Measurements from ENCODE around the gene PEX10. TPM values are rescaled to one million over a fixed set of nuclear protein-coding genes. Genes with fewer than 3 reads are reported as not detected.

The PEX10 gene
- total and polyA plus RNA-seq, 2 of the 8 experiments (the other 6 are each of a cell fraction or from before 2014, with no cell fraction given), result 24.3 to 26.9 TPM

- no peak overlapping the region for H4K5ac ChIP-seq (ENCODE audit: insufficient read length, low read depth, low read length)
- no peak overlapping the region for H3K27ac ChIP-seq (ENCODE audit: low read depth, low read length)
- H2AFZ ChIP-seq (ENCODE audit: low read length), result no peak overlapping the region
- H3K23ac ChIP-seq (ENCODE audit: insufficient read length), result no peak overlapping the region
- H2AK5ac ChIP-seq (ENCODE audit: low read depth, low read length), result no peak overlapping the region
- peaks cover 0 to 4% (median 0%) of the 10 kb centered on the region in 4 experiments; a peak in 1 of 8 replicates for H3K36me3 ChIP-seq (ENCODE audit: control insufficient read depth in 2 of 4, insufficient read depth in 4 of 4, low read length in 3 of 4)
- ChIA-PET CTCF (ENCODE audit: partially characterized antibody) (interaction anchor here (0.9 to 4.0 kb wide), 4 partner anchors 7 to 248 kb away, joined by 3 to 19 read pairs (median 5); no protein-coding TSS in a partner anchor), POLR2A (ENCODE audit: partially characterized antibody) (interaction anchor here (0.6 to 1.9 kb wide), 3 partner anchors 8 to 11 kb away, joined by 3 to 6 read pairs (median 4); no protein-coding TSS in a partner anchor)
- H3K79me1 ChIP-seq (ENCODE audit: low read depth, low read length), result peaks cover 2% of the 10 kb centered on the region
- no peak overlapping the region for H3K9ac ChIP-seq (replicated peaks in 1 of 4; ENCODE audit: extremely low read depth in 1 of 4, low read depth in 3 of 4, low read length in 3 of 4)
- H3K27me3 ChIP-seq (replicated peaks in 1 of 4; ENCODE audit: control insufficient read depth in 3 of 4, extremely low read depth in 1 of 4, insufficient read depth in 3 of 4, low read length in 3 of 4), result no peaks in the 10 kb centered on the region
- no peak overlapping the region for H4K91ac ChIP-seq (replicated peaks; ENCODE audit: insufficient read length, low read length)
- peaks cover 6% of the 10 kb centered on the region; the same call in 1 of the 2 replicates for H3K23me2 ChIP-seq (ENCODE audit: low read depth, low read length)
- 95% methylated on average over 30 of the region's 32 CpGs; no CpG with 5 or more reads in 1 of the 2 experiments for WGBS, 2 experiments (ENCODE audit: extremely low coverage in 1 of 2, insufficient coverage in 1 of 2, insufficient read length in 1 of 2, insufficient replicate concordance in 2 of 2, low coverage in 1 of 2, low lambda C conversion rate in 2 of 2, missing lambda C conversion rate in 1 of 2)
- DNase-seq (ENCODE audit: low read depth in 1 of 2, low spot score in 2 of 2) (no peak), FAIRE-seq (no peak)
- H2BK12ac ChIP-seq (ENCODE audit: low read depth, low read length), result no peak overlapping the region
- H4K20me1 ChIP-seq (replicated peaks in 1 of 2; ENCODE audit: control insufficient read depth in 1 of 2, insufficient read depth in 2 of 2, low read length in 2 of 2), result peaks cover 0 to 4% of the 10 kb centered on the region in 2 experiments
- H2BK5ac ChIP-seq (ENCODE audit: low read depth, low read length), result no peak overlapping the region
- H3K79me2 ChIP-seq (ENCODE audit: control insufficient read depth in 1 of 2, insufficient read depth in 2 of 2, low read length in 2 of 2), result peaks cover 0 to 16% of the 10 kb centered on the region in 2 experiments; a peak in 3 of 4 replicates
- H2BK20ac ChIP-seq (ENCODE audit: low read length), result no peak overlapping the region
- H4K8ac ChIP-seq (ENCODE audit: extremely low read depth, insufficient read depth, low read length), result no peak overlapping the region
- no peaks in the 10 kb centered on the region for H3K9me3 ChIP-seq (ENCODE audit: insufficient read depth in 2 of 2, low read depth in 1 of 2, low read length in 1 of 2)
- H3K14ac ChIP-seq (ENCODE audit: insufficient read length), result no peak overlapping the region
- H3K4me2 ChIP-seq (ENCODE audit: insufficient read depth in 1 of 2, low read depth in 2 of 2, low read length in 2 of 2), result no peak overlapping the region
- H3K4me3 ChIP-seq (ENCODE audit: extremely low read depth in 1 of 4, insufficient read depth in 2 of 4, low read depth in 3 of 4, low read length in 4 of 4), result no peak overlapping the region
- no peak overlapping the region for H2BK15ac ChIP-seq (ENCODE audit: low read length)
- H2BK120ac ChIP-seq (replicated peaks; ENCODE audit: low read depth, low read length), result no peak overlapping the region
- no peak overlapping the region for H3K56ac ChIP-seq (replicated peaks; ENCODE audit: insufficient read length, low read depth, low read length)
- H3K4me1 ChIP-seq (replicated peaks in 1 of 4; ENCODE audit: control insufficient read depth in 3 of 4, insufficient read depth in 4 of 4, low read length in 3 of 4), result peaks cover 0 to 9% (median 2%) of the 10 kb centered on the region in 4 experiments; a peak in 6 of 7 replicates
- H3K4ac ChIP-seq (replicated peaks; ENCODE audit: insufficient read length, low read depth, low read length), result no peak overlapping the region
- no peak overlapping the region for H3K18ac ChIP-seq (ENCODE audit: extremely low read depth, low read length)
- TF ChIP-seq HDAC6 (IDR thresholded peaks at IDR 0.05; ENCODE audit: low read depth, low read length), result no peak
- TF ChIP-seq SP4 (IDR thresholded peaks at IDR 0.05; ENCODE audit: low read length), result no peak
- TF ChIP-seq GTF2F1 (IDR thresholded peaks at IDR 0.05; ENCODE audit: borderline replicate concordance, low read depth, low read length), result no peak
- no peak for TF ChIP-seq SAP30 (IDR thresholded peaks at IDR 0.05; ENCODE audit: insufficient read depth, insufficient replicate concordance, low read length)
- no peak for TF ChIP-seq ATF3 (IDR thresholded peaks at IDR 0.05; ENCODE audit: insufficient read depth, low read depth, low read length)
- no peak for TF ChIP-seq TBP (IDR thresholded peaks at IDR 0.05; ENCODE audit: low read depth, low read length)
- no peak for TF ChIP-seq BACH1 (IDR thresholded peaks at IDR 0.05; ENCODE audit: low read length)
- TF ChIP-seq JUN (IDR thresholded peaks at IDR 0.05; ENCODE audit: low read depth, low read length), result no peak
- TF ChIP-seq FOSL1 (IDR thresholded peaks at IDR 0.05; ENCODE audit: insufficient read depth, low read depth, low read length), result no peak
- TF ChIP-seq ASH2L (IDR thresholded peaks at IDR 0.05; ENCODE audit: low read length), result no peak
- no peak for TF ChIP-seq SUZ12 (IDR thresholded peaks at IDR 0.05; ENCODE audit: low read length)
These were observed 24.1 kb downstream of the PEX10 start for GRCh38 chr1:2388004-2388913.

Data from H1 (cell line).